Cardiac septum (tissue), 1 donor: ENCODE measurements around the gene LRBA. TPM values are rescaled to one million over a fixed set of nuclear protein-coding genes. Genes with fewer than 3 reads are reported as not detected.
"Not testable (repeated sequence)": the region's sequence is repeated elsewhere in the genome, so short reads cannot be mapped to it uniquely, and the experiment has no call there.

Experiments used
- DNase-seq: peaks from one replicate; pipeline ENCODE4 v3.0.0-alpha.2; 2020; ENCODE audit warnings: low spot score
- intact Hi-C: fragments of 100-400 bp; cut with DNase I; formaldehyde crosslinking; loops from one replicate; pipeline ENCODE4 v1.14.0; 2022
- total RNA-seq: library from RNA; stranded (reverse); fragmentation: NEBNext Ultra II Directional; extraction: Animal tissue kit (Norgen Biotek cat#: 25700); gene quantifications from one replicate; pipeline ENCODE4 v1.2.1, GENCODE V29; 2021
- donor health status: DM: no; HTN: no; CAD: no.

The LRBA gene
- total RNA-seq, 1 donor from 2014 or later = 22.7 TPM

DNA sequence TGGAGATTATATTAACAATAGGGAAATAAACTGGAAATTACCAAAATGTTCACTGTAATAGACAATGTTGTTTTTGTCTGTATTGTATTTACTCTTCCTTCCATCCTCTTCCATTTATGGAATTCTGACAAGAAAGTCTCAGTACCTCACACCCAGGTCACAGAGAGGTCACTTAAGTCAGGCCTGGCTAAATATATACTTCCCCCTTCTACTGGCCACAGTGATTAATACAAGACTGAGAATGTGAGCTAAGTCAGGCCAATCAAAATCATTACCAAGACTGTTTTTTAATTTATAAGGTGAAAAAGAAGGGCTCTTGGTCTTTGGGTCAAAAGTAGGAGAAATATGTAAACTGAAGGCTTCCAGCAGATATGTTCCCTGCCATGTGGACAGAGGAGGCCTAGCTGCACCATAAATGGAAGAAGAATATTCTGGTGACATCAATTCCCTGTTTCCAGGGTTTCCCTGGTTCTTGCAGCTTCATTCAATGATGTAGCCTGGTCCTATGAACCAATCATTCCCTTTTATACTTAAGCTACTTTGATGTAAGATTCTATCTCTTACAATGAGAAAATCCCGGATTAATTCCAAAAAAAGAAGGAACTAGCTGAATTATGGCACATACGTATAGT, 64.3 kb downstream of the LRBA start:
- DNase-seq = no peak
- intact Hi-C loops = loop anchor here (10.0 kb wide), 1 partner anchor 226 kb away; no protein-coding TSS in a partner anchor

DNA sequence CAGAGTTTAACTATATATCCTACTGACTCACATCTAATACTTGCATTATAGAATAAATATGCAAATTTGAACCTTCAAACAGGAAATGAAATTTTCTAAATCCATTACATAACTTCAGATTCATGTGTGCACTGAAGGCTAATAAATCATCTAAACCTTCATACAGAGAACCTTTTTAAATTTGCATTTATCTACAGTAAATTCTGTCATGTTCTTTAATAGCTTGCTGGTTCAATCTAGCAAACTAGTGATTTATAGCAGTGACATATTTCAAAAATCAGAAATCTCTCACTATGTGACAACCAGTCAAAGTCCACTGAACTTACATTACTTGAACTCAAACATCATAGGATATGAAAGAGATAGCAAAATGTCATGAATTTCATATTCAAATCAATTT, 65.1 kb downstream of the LRBA start:
- no peak for DNase-seq
- intact Hi-C loops = loop anchor here (10.0 kb wide), 1 partner anchor 225 kb away; no protein-coding TSS in a partner anchor

DNA sequence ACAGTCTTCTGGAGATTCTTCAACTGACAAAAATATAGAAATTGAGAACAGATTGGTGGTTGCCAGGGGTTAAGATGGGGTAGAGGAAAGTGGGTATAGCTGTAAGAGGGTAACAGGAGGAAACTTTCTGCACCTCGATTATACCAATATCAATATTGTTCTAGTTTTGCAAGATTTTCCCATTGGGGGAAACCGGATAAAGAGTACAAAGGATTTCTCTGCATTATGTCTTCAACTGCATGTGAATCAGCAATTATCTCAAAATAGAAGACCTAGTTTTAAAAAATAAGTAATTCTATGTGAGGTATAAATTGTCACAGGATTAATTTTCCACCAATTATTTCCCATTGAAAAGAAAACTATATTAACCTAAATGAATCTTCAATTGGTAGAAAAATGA, 65.7 kb downstream of the LRBA start:
- intact Hi-C loops = no loop called here
- no peak for DNase-seq

DNA sequence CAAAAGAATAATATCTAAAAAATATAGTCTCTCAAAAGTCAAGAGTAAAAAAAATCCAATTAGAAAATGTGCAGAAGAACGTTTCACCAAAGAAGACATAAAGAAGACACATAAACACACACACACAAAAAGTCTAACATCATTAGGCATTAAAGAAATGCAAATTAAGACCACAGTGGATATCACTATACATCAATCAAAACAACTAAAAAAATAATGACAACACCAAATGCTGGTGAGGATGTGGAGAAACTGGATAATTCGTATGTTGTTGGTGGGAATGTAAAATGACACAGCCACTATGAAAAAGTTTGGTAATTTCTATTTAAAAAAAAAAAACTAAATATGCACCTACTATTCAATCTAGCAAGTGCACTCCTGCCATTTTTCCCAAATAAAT, 66.4 kb downstream of the LRBA start:
- intact Hi-C loops = no loop called here
- DNase-seq = no peak

DNA sequence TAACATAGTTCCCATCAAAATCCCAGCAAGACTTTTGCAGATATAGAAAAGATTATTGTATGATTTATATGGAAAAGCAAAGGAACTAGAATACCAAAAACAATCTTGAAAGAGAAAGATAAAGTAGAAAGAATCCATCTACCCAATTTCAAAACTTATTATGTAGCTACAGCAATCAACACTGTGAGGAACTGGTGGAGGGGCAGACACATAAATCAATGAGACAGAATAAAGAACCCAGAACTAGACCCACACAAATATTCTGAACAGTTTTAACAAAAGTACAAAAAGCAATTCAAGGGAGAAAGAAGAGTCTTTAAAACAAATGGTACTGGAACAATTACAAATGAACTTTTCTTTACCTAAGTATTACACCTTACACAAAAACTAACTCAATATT, 67.0 kb downstream of the LRBA start:
- intact Hi-C loops = no loop called here
- no peak for DNase-seq

DNA sequence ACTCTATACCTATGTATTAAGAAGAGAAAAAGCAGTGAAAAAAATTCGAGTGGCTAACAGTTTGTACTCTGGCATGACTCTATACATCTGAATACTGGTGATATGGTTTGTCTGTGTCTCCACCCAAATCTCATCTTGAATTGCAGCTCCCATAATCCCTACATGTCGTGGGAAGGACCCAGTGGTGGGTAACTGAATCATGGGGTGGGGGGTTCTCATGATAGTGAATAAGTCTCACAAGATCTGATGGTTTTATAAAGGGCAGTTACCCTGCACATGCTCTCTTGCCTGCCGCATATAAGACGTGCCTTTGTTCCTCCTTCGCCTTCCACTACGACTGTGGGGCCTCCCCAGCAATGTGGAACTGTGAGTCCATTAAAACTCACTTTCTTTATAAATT, 70.4 kb downstream of the LRBA start:
- intact Hi-C loops = no loop called here
- DNase-seq = no peak

DNA sequence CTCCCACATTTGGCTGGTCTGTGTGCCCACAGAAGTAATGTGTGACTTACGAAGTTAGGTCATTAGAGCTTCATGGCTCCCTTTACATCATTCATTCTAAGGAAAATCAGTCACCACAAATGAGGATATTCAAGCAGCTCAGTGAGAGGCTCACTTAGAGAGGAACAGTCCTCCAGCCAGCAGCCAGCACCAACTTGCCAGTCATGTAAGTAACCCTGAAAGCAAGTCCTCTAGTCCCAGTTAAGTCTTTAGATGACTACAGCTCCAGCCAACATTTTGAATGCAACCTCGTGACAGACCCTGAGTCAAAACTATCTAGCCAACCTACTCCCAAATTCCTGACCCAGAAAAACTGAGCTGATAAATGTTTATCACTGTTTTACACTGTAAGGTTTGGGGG, 71.3 kb downstream of the LRBA start:
- DNase-seq = no peak
- intact Hi-C loops = no loop called here

DNA sequence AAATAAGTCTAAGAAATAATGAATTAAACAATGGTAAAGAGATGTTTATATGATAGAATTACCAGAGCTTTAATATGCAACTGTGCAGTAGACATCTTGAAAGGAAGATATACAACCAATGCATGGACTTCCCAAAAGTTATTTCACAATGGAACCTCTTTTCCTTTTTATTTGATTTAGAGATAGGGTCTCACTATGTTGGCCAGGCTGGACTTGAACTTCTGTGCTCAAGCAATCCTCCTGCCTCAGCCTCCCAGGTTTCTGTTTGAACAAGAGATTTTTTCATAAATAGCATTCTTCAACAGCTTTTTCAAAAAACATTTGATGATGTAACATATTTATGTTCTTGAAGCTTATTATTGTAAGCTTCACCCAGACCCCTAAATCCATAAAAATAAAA, 72.0 kb downstream of the LRBA start:
- intact Hi-C loops = no loop called here

DNA sequence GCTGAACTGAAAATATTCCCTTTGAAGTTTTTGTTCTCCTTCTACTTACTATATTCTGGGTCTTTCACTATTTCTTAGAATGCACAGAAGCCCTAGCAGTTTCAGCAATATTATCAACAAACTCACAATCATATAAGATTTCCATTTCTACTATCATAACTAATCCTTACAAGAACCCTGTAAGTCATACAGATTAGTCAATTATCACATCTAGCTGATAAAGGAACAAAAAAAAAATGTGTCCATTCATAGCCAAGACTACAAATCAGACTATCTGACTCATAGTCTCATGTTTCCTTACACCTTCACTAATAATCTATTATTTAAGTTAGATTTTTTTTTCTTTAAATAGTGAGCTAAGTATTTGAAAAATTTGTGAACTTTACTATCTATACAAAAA, 72.5 kb downstream of the LRBA start:
- no peak for DNase-seq
- intact Hi-C loops = no loop called here

More for the DNA sequence above, 72.0 kb downstream of the LRBA start:
- no peak for DNase-seq

DNA sequence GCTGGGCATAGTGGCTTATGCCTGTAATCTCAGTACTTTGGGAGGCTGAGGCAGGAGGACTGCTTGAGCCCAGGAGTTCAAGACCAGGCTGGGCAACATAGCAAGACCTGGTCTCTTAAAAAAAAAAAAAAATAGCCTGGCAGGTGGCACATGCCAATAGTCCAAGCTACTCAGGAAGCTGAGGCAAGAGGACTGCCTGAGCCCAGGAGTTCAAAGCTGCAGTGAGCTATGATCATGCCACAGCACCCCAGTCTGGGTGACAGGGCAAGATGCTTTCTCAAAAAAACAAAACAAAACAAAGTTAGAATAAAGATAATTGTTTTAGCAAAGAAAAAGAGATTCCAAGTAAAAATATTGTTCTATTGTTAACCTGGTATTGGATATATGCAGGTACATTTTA, 75.0 kb downstream of the LRBA start:
- intact Hi-C loops = no loop called here
- no peak for DNase-seq

DNA sequence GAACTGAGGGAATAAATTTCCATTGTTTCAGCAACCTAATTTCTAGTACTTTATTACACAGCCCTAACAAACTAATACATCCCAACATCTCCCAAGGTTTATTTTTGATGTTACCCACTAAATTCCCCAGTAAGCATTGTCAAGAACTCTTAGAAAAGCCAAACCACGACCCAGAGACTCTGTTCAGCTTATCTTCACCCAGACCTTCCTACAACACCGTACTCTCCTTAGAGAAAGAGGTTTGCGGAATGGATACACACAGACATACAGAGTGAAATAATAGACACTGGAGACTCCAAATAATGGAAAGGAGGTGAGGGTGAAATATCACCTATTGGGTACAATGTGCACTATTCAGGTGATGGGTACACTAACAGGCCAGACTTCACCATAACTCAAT, 75.6 kb downstream of the LRBA start:
- no peak for DNase-seq
- intact Hi-C loops = no loop called here

DNA sequence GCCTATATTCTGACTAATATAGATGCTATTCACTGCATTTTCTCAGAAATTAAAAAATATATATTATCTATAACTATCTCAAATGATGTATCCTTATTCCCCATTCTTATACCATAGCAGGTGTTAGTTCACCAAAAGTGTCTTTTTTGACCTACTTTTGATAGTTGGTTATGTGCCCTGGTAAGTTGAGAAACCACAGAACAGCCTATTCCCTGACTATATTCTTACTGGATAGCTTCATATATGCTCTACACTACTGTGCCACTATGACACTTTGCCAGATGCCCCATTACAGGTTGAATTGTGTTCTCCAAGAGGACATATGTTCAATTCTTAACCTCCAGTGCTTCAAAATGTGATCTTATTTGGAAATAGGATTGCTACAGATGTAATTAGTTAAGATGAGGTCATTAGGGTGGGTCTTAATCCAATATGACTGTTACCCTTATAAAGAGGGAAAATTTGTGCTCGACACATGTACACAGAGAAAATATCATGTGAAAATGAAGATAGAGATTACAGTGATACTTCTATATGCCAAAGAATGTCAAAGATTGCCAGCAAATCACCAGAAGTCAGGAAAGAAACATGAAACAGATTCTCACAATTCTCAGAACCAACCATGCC, 76.1 kb downstream of the LRBA start:
- intact Hi-C loops = no loop called here
- DNase-seq = no peak

DNA sequence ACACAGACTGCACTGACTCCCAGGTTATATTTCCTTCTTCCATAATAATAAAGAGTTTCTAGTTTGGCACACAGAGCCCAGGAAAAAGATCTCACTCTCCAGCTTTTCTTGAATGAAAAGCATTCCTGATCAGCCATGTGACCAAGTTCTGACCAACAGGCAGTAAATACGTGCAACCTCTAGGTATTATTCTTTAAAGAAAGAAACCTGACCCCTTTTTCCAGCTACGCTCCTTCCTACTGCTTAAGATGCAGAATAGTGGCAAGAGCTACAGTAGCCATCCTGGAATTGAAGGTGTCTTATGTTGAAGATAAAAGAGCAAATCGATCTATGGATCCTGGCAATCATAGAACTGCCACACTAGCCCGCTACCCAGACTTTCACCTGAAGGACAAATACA, 76.7 kb downstream of the LRBA start:
- intact Hi-C loops = no loop called here
- no peak for DNase-seq

DNA sequence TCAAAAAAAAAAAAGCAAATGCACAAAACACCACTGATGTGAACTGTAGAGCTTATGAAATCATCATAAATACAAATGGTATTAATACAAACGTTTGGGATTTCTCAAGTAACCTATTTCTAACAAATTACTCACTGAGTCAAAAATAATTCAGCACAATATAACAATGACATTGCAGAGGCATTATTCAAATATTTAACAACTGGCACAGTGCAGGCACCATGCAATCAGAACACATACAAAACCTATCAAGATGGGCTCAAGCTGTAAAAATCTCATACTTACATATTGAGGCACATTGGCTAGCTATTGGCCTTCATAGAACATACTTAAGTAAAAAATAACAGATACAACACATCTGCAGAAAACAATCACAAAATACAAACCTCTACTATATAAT, 81.1 kb downstream of the LRBA start:
- intact Hi-C loops = no loop called here
- no peak for DNase-seq

DNA sequence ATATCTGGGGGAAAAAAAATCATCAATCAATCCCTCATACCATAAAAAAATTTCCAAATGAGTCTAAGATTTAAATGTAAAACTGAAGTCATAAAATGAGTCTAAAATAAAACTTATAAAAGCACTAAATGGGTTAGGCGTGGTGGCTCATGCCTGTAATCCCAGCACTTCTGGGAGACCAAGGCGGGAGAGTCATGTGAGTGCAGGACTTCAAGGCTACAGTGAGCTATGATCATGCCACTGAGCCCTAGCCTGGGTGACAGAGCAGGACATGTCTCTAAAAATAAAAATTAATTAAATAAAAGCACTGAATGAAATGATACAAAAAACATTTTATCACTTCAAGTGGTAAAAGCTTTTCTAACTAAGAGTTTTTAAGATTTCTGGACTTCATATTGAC, 83.3 kb downstream of the LRBA start:
- DNase-seq = no peak

DNA sequence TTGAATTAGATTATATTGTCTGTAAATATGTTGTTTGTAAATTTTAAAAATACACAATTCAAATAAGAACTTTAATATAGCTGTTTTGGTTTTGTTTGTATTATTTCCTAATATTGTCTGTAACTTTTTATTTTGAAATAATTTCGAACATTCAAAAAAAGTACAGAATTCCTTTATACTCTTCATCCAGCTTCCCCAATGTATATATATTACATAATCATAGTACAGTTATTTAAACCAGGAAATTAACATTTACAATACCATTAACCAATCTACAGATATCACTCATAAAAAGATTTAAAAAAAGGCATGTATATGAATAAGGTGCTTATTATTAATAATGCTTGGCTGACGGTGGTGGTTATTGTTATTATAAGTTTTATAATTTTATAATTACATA, 84.1 kb downstream of the LRBA start:
- intact Hi-C loops = no loop called here
- DNase-seq = no peak

More for the DNA sequence above, 83.3 kb downstream of the LRBA start:
- intact Hi-C loops = no loop called here

DNA sequence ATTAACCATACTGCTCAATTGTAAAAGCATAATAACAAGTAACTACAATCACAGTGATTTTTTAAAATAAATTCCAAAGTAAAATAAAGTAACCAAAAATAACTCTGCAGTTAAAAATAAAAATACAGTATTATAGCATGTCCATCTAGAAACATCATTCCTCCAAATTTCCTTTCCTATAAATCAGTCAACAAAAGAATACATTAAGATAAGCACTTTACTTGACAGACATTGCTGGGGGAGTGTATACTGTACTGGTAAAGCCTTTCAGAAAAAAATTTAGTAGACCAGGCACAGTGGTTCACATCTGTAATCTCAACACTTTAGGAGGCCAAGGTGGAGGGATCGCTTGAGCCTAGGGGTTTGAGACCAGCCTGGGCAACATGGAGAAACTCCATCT, 91.1 kb downstream of the LRBA start:
- intact Hi-C loops = no loop called here
- DNase-seq = no peak

DNA sequence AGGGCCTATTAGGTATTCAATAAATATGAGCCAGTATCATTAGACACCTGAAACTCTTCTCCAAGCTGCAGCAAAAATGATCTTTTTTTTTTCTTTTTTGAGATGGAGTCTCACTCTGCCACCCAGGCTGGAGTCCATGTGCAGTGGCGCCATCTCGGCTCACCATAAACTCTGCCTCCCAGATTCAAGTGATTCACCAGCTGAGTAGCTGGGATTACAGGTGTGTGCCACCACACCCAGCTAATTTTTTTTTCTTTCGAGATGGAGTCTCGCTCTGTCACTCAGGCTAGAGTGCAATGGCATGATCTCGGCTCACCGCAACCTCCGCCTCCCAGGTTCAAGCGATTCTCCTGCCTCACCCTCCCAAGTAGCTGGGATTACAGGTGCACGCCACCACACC, 93.6 kb downstream of the LRBA start:
- DNase-seq, intact Hi-C loops: not testable (repeated sequence)

DNA sequence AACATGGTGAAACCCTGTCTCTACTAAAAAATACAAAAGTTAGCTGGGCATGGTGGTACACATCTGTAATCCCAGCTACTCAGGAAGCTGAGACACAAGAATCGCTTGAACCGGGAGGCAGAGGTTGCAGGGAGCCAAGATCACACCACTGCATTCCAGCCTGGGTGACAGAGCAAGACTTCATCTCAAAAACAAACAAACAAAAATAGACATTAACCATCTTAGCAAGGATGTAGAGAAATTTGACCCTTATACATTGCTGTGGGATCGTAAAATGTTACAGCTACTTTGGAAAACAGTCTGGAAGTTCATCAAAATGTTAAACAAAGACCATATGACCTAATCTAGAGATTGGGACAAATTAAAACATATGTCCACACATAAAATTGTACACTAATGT, 96.5 kb downstream of the LRBA start:
- intact Hi-C loops = not testable (repeated sequence)

DNA sequence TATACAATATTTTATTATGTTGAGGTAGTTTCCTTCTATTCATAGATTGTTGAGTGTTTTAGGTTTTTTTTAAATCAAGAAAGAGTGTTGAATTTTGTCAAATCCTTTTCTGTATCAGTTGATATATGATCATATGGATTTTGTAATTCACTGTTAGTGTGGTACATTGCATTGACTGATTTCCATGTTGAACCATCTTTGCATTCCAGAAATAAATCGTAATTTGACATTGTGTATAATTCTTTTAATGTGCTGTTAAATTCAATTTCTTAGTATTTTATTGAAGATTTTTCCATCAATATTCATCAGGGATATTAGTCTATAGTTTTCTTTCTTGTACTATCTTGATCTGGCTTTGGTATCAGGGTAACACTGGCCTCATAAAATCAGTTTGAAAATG, 103.8 kb downstream of the LRBA start:
- intact Hi-C loops = no loop called here
- DNase-seq = no peak

More for the DNA sequence above, 96.5 kb downstream of the LRBA start:
- DNase-seq = not testable (repeated sequence)

DNA sequence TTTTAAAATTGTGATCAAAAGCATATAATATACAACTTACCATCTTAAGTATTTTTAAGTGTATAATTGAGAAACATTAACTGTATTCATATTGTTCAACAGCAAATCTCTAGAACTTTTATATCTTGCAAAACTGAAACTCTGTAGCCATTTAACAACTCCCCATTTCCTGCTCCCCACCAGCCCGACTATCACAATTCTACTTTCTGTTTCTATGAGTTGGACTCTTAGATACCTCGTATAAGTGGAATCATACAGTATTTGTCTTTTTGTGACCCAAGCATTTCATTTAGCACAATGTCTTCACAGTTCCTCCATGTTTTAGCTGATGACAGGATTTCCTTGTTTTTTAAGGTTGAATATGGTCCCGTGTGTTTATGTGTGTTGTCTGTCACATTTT, 106.0 kb downstream of the LRBA start:
- no peak for DNase-seq
- intact Hi-C loops = no loop called here
